HG03432 (cell line): Measurements from ENCODE around the gene CCHCR1.

Experiments
- ATAC-seq: cut with Tn5 transposase; IDR thresholded peaks from one replicate; pipeline ENCODE4 v1.9.1; 2021; ENCODE audit warnings: mild to moderate bottlenecking, moderate library complexity; ENCODE audit not compliant: unreplicated experiment

The CCHCR1 gene

DNA sequence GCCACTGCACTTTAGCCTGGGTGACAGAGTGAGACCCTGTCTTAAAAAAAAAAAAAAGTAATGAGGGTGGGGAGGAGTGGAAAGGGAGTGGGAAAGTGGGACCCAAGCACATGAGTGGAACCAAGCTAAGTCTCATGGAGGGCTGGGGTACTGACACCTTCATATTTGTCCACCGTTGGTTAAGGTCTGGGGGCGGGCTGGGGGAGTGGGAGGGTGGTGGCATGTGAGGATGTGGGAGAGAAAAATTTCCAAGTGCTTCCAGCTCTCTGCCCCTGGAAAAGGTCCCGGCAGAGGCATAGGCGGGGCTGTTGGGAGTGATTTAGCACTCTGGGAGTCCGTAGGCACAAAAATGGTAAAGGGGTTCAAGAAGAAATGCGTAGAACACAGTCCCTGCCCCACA lies 24.8 kb downstream of the CCHCR1 start:
- no peak for ATAC-seq

DNA sequence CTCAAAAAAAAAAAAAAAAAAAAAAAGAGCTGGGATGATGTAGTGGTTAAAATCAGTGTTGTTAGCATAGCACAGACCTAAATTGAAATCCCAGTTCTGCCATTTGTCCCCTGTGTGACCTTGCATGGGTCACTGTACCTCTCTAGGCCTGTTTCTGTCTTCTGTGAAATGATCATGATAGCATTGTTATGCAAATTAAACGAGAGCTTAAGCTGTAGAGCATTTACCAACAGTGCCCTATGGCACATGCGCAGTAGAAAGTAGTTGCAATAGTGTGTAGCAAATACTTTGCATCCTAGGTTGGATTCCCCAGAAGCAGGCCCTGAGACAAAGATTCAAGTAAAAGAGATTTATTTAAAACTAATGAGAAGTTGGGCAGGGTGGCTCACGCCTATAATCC lies 26.0 kb downstream of the CCHCR1 start:
- ATAC-seq, result no peak

DNA sequence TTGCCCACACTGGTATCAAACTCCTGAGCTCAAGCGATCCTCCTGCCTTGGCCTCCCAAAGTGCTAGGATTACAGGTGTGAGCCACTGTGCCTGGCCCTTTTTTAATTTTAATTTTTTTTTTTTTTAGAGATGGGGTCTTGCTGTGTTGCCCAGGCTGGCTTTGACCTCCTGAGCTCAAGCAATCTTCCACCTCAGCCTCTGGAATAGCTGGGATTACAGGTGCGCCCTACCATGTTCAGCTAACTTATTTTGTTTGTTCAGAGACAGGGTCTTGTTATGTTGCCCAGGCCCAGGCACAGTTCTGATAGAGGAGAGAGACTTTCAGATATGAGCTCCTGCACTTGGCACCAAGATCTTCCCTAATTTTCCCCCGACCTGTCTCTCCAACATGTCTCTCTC lies 26.9 kb downstream of the CCHCR1 start:
- ATAC-seq, result no peak

DNA sequence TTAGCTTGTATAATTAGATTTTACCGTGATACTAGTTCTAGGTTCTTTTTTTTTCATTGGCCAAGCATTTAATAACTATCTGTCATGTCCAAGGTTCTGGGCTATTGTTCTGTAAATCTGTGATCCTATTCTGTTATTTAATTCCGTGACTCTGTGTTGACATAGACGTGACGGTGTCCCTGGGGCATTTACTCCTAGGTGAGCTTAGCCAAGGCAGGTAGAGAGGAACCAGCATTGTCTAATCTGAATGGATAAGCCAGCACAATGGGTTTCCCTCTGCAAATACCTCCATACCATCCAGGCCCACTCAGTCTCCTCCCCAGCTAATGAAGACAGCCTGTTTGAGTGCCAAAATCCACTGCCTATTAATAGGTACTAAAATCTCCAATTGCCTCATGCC lies 28.5 kb downstream of the CCHCR1 start:
- no peak for ATAC-seq

DNA sequence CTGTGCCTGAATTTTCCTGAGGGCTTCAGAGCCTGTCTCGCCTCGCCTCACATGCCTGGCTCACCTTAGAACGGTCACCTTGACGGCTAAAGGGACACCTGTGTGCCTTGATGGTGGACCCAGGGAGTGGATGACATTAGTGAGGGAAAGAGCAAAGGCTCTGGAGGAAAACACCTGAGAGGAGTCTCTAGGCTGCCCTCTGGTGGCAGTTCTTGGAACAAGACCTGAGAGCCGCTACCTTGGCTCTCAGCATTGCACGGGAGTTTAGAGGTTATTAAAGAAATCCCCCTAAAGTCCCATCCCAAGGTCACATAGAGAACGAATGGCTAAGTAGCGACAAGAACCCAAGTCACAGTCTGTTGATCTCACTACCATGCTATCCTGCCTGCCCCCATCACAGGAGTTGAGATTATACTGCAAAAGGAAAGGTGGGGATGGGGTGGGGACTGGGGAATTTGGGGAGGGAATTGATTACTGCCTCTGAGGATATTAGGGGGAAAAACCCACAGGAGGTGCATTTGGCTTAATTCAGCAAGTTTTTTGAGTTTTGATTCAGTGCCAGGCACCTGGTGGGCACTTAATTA lies 29.4 kb downstream of the CCHCR1 start:
- ATAC-seq, result no peak

DNA sequence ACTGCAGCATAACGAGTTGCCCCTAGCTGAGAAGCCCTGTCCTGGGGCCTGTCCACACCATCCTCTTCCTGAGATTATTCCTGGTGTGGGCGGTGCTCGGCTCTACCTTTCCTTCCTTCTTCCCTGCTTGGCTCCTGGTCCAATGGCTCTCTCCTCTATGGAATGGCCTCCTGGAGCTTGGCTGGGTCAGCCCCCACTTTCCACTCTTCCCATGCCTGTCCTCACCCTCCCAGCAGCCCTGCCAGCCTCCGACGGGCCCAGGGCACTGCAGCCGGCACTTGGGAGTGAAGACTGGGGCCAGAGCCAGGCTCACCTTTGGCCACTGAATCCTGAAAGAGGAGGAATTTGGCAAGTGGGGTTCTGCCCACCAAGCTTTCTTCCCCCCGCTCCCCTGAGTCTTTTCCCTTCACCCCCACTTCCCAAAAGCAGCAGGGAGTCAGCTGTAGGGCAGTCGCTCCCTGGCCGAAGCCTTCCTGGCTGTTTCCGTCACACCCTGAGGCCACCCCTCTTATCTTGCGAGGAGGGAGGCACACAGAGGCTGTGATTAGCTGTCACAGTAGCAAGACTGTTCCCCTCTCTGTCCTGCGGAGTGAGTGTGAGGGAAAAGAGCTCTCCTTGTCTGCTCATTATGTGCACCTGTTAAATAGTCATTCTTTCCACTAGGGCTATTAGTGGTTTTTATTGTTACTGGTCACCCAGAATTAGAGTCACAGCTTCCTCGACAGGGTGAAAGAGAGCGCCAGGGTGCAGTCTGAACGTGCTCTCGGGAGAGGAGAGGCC lies 31.0 kb downstream of the CCHCR1 start:
- no peak for ATAC-seq

DNA sequence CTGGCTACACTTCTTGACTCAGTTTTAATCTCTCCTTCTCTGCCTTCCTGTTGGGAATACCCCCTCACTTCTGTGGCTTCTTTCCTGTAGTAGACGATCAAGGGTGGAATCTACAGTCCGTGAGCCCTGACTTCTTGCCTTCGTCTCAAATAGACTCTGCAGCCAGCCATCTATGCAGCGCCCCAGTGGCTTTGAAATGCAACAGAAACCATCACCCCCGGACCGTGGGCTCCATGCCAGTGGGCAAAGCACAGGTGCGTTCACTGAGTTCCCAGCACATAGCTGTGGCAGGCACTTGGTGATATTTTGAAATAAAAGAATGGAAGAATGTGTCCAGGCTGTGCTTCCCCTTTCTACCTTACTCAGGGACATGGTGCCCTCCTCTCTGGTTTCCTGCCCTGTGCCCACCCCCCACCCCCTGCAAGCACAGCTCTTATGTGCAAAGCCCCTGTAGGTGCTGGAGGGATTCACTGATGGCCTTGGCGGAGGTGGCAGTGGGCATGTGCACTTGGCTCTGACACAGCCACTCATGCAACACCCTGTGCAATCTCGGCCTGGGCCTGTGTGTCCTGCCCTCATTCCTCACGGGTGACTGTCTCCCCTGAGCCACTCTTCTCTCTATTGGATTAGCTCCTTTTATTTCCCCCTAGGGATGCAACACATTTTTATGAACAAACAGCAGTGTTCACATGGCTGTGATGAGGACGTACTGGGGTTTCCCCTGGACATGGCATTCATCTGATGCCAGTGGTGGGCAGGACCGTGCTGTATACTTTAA lies 31.8 kb downstream of the CCHCR1 start:
- no peak for ATAC-seq

DNA sequence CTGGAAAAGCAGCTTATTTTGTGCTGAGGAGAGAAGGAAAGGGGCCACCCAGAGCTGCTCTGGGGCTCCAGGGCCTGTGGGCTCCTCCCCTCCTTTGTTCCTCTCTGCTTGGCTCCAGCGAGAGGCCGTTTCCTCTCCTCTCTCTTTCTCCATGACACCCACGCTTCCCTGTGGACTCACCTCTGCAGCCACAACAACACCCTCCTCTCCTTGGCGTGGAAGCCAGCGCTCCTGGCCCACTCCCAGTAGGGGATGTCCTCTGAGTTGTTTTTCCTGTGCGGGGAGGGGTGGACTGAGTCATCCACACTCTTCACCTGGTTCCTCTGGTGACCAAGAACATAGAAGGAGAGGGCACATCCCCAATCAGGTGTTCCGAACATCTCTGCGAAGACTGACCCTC lies 32.4 kb downstream of the CCHCR1 start:
- no peak for ATAC-seq

DNA sequence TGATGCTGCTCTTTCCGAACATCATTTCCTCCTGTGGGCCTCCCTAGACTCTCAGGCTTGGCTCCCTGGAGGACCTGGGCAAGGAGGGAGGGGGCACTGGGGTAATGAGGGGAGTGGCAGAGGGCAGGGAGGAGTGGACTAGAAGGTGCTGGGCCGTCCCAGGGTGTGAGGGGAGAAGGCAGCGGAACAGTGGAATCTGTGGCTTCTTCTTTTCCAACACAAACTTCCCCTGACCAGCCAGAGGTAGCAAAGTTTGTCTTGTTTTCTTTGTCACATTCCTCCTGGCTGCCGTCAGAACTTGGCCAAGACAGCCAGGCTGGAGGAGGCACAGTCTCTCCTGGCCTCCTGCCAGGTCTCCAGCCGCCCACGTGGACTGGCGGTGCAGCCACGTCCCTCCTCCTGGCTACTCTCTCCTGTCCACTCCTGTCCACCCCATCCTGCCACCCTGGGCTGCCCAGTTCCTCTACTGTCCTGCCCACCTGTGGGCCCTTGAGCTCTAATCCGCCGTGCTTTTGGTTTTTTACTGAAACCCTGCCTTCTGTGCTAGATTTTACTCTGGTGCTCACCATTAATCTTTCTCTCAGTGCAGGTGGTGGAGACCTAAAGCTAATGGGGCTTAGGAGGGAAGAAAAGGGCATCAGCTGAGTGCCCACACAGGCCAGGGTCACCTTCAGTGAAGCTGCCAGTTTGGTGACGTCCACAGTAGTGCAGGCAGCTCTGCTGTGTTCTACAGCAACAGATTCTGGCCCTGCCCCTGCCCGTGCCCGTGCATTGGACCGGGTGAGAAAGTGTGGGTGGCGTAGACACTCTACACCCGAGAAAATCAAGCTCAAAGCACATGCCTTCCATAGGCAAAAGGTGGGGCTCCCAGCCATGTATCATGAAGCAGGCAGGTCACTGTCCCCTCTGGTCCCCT lies 34.6 kb downstream of the CCHCR1 start:
- ATAC-seq, result no peak

DNA sequence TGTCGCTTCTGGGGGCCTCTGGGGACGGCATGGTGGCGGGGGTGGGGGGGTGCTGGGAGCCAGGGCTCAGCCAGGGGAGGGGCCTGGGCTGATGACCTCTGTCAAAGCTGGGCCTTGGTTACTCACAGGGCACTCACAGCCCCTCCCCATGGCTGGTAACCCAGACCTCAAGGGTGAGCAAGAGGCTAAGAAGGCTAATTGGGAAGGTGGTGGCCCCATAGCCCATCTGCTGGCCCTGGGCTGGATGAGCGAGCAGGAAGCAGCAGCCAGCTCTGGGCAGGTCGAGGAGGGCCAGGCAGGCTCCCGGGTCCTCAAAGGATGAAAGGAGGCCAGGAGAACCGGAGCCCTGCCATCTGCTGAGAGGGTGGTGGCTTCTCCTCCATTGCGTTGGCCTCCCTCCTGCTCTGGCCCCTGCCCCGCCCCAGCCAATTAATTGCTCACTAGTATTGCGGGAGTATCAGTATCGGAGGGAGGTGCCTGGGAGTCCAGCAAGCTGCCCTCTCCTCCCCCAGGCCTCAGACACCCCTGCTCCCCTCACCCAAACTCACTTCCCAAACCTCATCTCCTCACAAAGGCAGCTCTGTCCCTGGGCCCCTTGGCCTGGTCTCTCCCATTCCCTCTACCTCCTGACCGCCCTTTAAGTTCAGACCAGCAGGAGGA lies 36.3 kb downstream of the CCHCR1 start:
- ATAC-seq, result no peak

DNA sequence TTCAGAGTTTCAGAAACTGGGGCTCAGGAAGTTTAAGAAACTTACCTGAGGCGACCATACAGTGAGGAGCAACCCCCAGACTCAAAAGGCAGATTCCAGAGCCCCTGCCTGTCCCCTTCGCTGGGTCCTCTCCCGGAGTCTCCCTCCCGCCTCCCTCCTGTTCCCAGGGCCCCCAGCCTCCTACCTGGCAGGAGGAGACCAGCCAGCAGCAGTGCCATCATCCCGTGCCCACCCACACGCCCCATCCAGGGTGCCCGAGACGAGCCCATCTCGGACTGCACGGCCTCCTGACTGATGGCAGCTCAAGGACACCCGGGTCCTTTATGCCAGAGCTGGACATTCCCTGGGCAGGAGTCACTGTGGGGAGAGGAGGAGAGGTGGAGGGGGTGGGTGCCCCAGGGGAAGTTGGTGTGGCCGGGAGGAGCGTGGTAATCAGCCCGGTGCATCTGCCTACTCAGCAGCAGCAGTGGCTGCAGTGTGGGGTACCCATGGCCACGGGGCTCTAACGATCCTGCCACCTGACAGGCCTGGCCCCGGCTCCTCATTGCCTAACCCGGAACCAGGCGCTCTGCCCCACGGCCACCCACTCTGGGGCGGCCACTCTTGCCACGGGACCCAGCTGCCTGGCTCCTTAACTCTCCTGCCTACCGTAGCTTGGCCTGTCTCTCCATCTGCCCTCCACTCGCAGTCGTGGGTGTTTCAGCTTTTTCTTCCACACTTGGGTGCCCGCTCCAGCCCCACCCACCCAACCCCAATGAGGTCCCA lies 37.3 kb downstream of the CCHCR1 start, which contains the start of gene CDSN:
Gene CDSN, minus strand, starts transcription at position 296 of the 765 bp plus-strand sequence. Its CDS starts 27 bp downstream, at position 269.
- ATAC-seq, result no peak

DNA sequence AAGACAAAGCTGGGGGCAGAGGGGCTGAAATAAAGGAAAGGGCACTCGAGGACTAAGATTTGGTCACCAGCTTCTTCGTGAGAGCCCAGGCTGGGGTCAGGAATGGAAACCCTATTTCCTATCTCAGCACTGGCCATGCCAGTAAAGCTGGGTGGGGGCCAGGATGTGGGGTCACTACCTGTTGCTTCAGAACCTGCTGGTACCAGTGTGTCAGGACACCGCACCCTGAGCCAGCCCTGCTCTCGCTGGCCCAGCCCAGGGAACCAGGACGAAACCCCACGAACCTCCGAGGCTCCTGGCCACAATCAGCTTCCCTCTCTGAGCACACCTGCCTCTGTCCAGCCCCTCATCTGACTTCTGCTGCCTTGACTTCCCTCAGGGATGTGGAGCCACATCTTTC lies 39.4 kb downstream of the CCHCR1 start:
- no peak for ATAC-seq

DNA sequence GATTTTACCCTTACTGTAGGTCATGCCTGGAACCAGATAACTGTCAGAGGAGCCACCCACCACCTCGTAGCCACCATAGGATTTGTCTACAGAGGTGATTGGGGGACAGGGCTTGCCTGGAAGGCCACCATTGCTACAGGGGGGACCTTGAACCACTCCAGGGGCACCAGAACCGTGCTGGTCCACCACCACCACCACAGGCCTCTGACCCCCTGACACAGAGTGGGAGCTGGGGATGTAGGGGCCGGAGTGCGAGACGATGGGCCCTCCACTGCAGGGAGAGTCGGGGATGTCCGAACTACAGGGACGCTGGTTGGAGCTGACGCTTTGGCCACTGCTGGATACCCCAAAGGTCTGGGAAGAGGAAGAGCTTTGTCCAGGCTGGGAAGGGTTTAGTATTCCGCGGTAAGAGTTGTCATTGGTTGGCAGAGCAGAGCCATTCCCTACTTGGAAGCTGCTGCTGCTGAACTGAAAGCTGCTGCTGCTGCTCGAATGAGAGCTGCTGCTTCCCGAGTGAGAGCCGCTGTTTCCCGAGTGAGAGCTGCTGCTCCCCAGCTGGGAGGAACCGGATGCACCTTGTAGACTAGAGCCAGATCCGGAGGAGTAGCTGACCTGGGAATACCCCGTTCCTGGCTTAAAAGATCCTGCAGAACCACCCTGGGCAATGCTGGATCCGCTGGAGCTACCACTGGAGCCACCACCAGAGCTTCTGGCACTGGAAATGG lies 40.8 kb downstream of the CCHCR1 start:
- ATAC-seq, result no peak

DNA sequence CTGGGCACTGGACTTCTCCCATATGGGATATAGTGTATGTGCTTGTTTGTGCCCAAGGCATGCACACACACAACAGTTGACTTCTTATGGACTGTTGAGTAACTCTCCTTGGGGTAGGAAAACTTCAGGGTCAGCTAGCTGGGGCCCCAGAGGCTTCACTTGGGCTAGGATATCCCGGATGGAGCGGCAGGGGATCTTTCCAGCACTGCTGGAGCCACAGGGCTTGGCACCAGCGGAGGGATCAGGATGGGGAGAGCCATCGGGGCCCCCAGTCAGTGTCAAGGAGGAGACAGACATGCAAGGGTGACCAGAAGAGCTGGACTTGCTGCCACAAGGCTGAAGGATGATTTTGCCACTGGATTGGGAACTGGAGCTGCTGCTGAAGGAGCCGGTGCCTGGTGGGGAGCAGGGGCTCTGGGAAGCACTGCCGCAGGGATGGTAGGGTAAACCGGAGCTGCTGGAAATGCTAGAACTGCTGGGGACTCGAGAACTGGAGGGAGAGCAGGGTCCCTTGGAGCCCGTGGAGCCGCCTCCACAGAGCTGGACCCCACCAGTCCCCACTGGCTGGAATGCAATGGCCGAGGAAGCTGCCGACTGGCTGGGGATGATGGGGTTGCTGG lies 41.6 kb downstream of the CCHCR1 start:
- ATAC-seq, result no peak

DNA sequence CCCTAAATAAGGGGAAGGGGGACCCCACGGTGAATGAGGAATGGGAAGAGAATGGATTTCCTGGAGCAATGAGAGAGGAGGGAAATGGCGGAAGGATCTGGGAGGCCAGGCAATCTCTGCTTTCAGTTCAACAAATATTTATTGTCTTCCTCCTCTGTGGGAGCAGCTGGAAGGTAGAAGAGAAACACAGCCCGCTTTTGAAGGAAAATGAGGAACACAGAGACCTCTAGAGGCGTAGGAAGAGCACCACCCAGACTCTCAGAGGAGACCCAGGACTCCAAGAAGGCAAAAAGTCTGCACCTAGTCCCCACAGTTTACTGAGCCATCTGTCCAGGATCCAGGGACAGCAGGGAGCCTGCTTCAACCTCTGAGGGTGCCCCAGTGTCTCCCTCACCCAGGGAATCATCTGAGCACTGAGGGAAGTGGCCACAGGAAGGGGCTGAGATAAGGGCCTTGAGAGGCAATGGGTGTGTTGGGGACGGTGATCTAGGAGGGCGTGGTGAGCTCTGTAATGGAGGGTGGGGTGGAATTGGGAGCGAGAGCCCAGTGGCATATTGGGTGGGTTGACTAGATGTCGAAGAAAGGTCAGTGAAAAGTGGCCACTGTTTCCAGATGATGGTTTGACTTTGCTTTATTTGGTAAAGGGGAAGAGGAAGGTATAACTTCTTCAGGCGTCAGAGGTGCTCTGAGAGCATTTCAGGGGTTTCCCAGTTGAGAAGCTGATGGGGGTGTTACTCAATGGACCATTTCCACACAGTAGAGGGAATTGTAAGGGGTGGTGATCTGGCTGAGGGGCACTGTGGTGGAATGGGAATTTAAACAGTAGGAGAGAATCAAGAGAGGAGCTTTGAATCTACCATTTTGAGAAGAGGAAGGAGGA lies 42.4 kb downstream of the CCHCR1 start:
- no peak for ATAC-seq

DNA sequence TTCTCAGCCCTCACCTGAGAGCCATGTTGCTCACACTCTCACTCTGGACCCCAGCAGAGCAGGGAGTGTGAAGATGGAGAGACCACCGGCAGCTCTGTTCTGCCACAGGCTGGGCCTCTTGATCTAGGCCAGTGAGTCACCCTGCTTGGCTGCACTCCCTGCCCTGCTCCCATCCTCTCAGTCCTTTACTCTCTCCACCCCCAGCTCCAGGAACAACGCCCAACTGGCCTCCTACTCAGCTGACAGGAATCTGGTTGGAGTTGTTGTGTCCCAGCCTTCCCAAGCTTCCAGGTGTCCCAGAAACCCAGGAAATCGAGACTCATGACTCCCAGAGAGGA lies 43.1 kb downstream of the CCHCR1 start, which contains the start of gene PSORS1C1:
Gene PSORS1C1, plus strand, starts transcription at position 260 of the 338 bp plus-strand sequence. CDS start 14,833 bp downstream, outside the sequence.
- ATAC-seq, result no peak

DNA sequence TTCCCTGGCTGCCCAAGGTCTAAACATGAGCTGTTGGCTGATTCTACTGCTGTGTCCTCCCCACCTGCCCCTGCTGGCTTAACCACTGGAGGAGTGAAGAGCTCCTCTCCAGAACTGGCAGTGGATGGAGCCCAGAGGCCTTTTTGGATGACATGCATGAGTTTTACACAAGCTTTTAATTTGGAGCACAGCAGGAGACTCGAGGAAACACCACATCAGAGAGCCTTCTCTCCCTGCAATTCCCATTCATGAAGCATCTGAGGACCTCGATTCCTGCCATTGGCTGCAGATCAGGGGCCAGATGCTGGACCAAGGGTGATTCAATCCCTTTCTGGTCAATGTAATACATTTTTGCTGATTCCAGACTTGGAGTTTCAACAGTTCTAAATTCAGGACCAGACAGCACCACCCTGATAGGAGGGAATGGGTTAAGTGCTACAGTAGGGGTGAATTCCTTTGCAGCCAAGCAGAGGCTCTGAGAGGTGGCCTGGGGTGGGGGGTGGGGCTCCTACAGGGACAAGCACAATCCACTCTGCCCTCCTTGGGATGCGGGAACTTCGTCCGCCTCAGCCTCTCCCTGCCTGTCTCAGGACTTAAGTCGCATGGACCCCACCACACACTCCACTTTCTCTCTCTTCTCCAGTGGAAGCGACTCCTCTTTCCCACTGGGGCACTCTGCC lies 43.6 kb downstream of the CCHCR1 start:
- ATAC-seq, result no peak
